Liver (tissue), 3 donors: ENCODE data around the gene KLF14.
"Not testable (repeated sequence)": the region's sequence is repeated elsewhere in the genome, so short reads cannot be mapped to it uniquely, and the experiment has no call there.

Source experiments
- CTCF ChIP-seq: fragments of 150-350 bp; IDR thresholded peaks from 2 replicates; pipeline ENCODE4 v1.5.1; 2017; ENCODE audit warnings: improper control_type of control experiment, low read depth, low read length; ENCODE audit not compliant: missing input control
- EGR1 ChIP-seq, 2 donors: IDR thresholded peaks; 2 replicates each; pipeline ENCODE4 v1.6.1; 2016 to 2018; ENCODE audit warnings: antibody characterized with exemption in 2 of 2, low read depth in 2 of 2
- GABPA ChIP-seq, 2 donors: IDR thresholded peaks in 1 of 2; conservative IDR thresholded peaks in 1 of 2; 2 replicates each; pipeline ENCODE4 v1.6.1; 2016; ENCODE audit warnings: antibody characterized with exemption in 2 of 2, mild to moderate bottlenecking in 1 of 2, moderate library complexity in 1 of 2
- HNF4A ChIP-seq, 2 donors: conservative IDR thresholded peaks; 2 replicates each; pipeline ENCODE4 v1.6.1; 2016; ENCODE audit warnings: antibody characterized with exemption in 2 of 2, mild to moderate bottlenecking in 2 of 2
- HNF4G ChIP-seq: IDR thresholded peaks from 2 replicates; pipeline ENCODE4 v1.6.1; 2016; ENCODE audit warnings: antibody characterized with exemption
- MAX ChIP-seq: IDR thresholded peaks from 2 replicates; pipeline ENCODE4 v1.6.1; 2016; ENCODE audit warnings: antibody characterized with exemption
- RAD21 ChIP-seq, 2 donors: IDR thresholded peaks; 2 replicates each; pipeline ENCODE4 v1.6.1; 2016; ENCODE audit warnings: antibody characterized with exemption in 2 of 2, mild to moderate bottlenecking in 2 of 2
- REST ChIP-seq: IDR thresholded peaks from 2 replicates; pipeline ENCODE4 v1.6.1; 2016; ENCODE audit warnings: antibody characterized with exemption, mild to moderate bottlenecking
- SP1 ChIP-seq: IDR thresholded peaks from 2 replicates; pipeline ENCODE4 v1.6.1; 2018; ENCODE audit warnings: antibody characterized with exemption, mild to moderate bottlenecking
- ZBTB33 ChIP-seq: IDR thresholded peaks from 2 replicates; pipeline ENCODE4 v1.6.1; 2016; ENCODE audit warnings: antibody characterized with exemption
- donor health status: healthy.
- donor health status: healthy.

- not testable (repeated sequence) for TF ChIP-seq CTCF; SP1; GABPA (IDR thresholded peaks at IDR 0.05 in 1 of 2, conservative IDR thresholded peaks at IDR 0.05 in 1 of 2); REST; MAX; RAD21 (IDR thresholded peaks at IDR 0.05); HNF4G; EGR1 (IDR thresholded peaks at IDR 0.05; ENCODE audit: low read depth in 2 of 2); ZBTB33; HNF4A (conservative IDR thresholded peaks at IDR 0.05)
Observed at GRCh38 chr7:130692396-130692795, 41.6 kb downstream of the KLF14 start.
